Suprapubic skin (tissue), 4 donors: ENCODE measurements around the gene KCTD20. TPM values are rescaled to one million over a fixed set of nuclear protein-coding genes. Genes with fewer than 3 reads are reported as not detected.

Experiments
- DNase-seq, 2 donors: peaks; one replicate each; pipeline ENCODE4 v3.0.0-alpha.2; 2019; ENCODE audit warnings: low spot score in 2 of 2
- H3K27ac ChIP-seq: fragments of 200-600 bp; sonication (generic); one replicate; pipeline ENCODE4 v1.5.1; 2019
- H3K27me3 ChIP-seq: fragments of 200-600 bp; sonication (generic); one replicate; pipeline ENCODE4 v1.5.1; 2019
- H3K36me3 ChIP-seq: fragments of 200-600 bp; sonication (generic); one replicate; pipeline ENCODE4 v1.5.1; 2019
- H3K4me1 ChIP-seq: fragments of 200-600 bp; sonication (generic); one replicate; pipeline ENCODE4 v1.5.1; 2019
- H3K4me3 ChIP-seq: fragments of 200-600 bp; sonication (generic); one replicate; pipeline ENCODE4 v1.5.1; 2019; ENCODE audit warnings: mild to moderate bottlenecking
- H3K9me3 ChIP-seq: fragments of 200-600 bp; sonication (generic); one replicate; pipeline ENCODE4 v1.5.1; 2019
- CTCF ChIP-seq, 2 donors: fragments of 200-600 bp in 1 of 2; fragments of 450-650 bp in 1 of 2; sonication (generic) in 1 of 2; IDR thresholded peaks; one replicate each; pipeline ENCODE4 v1.5.1; 2016 to 2019; ENCODE audit warnings: antibody characterized with exemption in 2 of 2, mild to moderate bottlenecking in 1 of 2, moderate library complexity in 1 of 2
- EP300 ChIP-seq: sonication (generic); formaldehyde crosslinking; IDR thresholded peaks from one replicate; pipeline ENCODE4 v1.6.1; 2017; ENCODE audit warnings: antibody characterized with exemption
- POLR2A ChIP-seq, 2 donors: fragments of 450-650 bp; IDR thresholded peaks; one replicate each; pipeline ENCODE4 v1.6.1; 2017; ENCODE audit warnings: antibody characterized with exemption in 2 of 2, mild to moderate bottlenecking in 2 of 2, moderate library complexity in 2 of 2
- POLR2AphosphoS5 ChIP-seq, 3 donors: sonication (generic); formaldehyde crosslinking; IDR thresholded peaks; one replicate each; pipeline ENCODE4 v1.6.1; 2017; ENCODE audit warnings: antibody characterized with exemption in 3 of 3
- WGBS: methylation state at CpG from one replicate; pipeline ENCODE4 v1.1.5; 2018; 5-methylcytosine and 5-hydroxymethylcytosine counted together
- total RNA-seq, 4 donors: library from RNA; depleted of rRNA; stranded (reverse); fragments of >200 nt; gene quantifications; one replicate each; pipeline ENCODE4 v1.1.0, GENCODE V29; 2016

KCTD20 gene
- total RNA-seq, 4 donors from 2014 or later = 39.3 to 63.3 (median 56.9) TPM

GRCh38 chr6:36492092-36492491, 49.3 kb downstream of the KCTD20 start:
- no peaks in the 10 kb centered on the region for H3K9me3 ChIP-seq
- peaks cover 7% of the 10 kb centered on the region for H3K4me1 ChIP-seq
- no peak overlapping the region for H3K4me3 ChIP-seq
- peaks cover 59% of the 10 kb centered on the region for H3K36me3 ChIP-seq
- no peak overlapping the region for H3K27ac ChIP-seq
- DNase-seq = no peak
- 83% methylated on average over 4 of the region's 4 CpGs for WGBS
- no peak for TF ChIP-seq CTCF (IDR thresholded peaks at IDR 0.05)
- no peaks in the 10 kb centered on the region for H3K27me3 ChIP-seq

- no peaks in the 10 kb centered on the region for H3K9me3 ChIP-seq
- no peak overlapping the region for H3K4me3 ChIP-seq
- WGBS = 63% methylated on average over 1 of the region's 1 CpG
- peaks cover 59% of the 10 kb centered on the region for H3K36me3 ChIP-seq
- H3K4me1 ChIP-seq = peaks cover 7% of the 10 kb centered on the region
- H3K27ac ChIP-seq = no peak overlapping the region
- TF ChIP-seq CTCF (IDR thresholded peaks at IDR 0.05) (no peak), POLR2A (IDR thresholded peaks at IDR 0.05) (no peak), EP300 (no peak), POLR2AphosphoS5 (IDR thresholded peaks at IDR 0.05) (no peak)
- no peaks in the 10 kb centered on the region for H3K27me3 ChIP-seq
- DNase-seq = no peak
Measured at GRCh38 chr6:36492621-36493020, 49.8 kb downstream of the KCTD20 start.

GRCh38 chr6:36493319-36493718, 50.5 kb downstream of the KCTD20 start:
- Histone ChIP-seq H3K9me3 (no peaks in the 10 kb centered on the region), H3K4me3 (no peak overlapping the region), H3K27me3 (no peaks in the 10 kb centered on the region), H3K4me1 (peaks cover 7% of the 10 kb centered on the region), H3K27ac (no peak overlapping the region), H3K36me3 (peaks cover 59% of the 10 kb centered on the region)
- no peak for DNase-seq
- TF ChIP-seq POLR2A (IDR thresholded peaks at IDR 0.05) = no peak
- TF ChIP-seq POLR2AphosphoS5 (IDR thresholded peaks at IDR 0.05) = no peak
- TF ChIP-seq EP300 = no peak
- TF ChIP-seq CTCF (IDR thresholded peaks at IDR 0.05) = no peak
- WGBS = 85% methylated on average over 6 of the region's 6 CpGs

GRCh38 chr6:36493859-36494258, 51.1 kb downstream of the KCTD20 start:
- no peak for DNase-seq
- Histone ChIP-seq H3K9me3 (no peaks in the 10 kb centered on the region), H3K36me3 (peaks cover 60% of the 10 kb centered on the region), H3K4me3 (no peak overlapping the region), H3K27me3 (no peaks in the 10 kb centered on the region), H3K27ac (no peak overlapping the region), H3K4me1 (peaks cover 7% of the 10 kb centered on the region)
- 60% methylated on average over 2 of the region's 2 CpGs for WGBS
- TF ChIP-seq POLR2AphosphoS5 (IDR thresholded peaks at IDR 0.05) = no peak
- no peak for TF ChIP-seq POLR2A (IDR thresholded peaks at IDR 0.05)
- TF ChIP-seq EP300 = no peak
- no peak for TF ChIP-seq CTCF (IDR thresholded peaks at IDR 0.05)

GRCh38 chr6:36495086-36495485, 52.3 kb downstream of the KCTD20 start:
- no peak for TF ChIP-seq CTCF (IDR thresholded peaks at IDR 0.05)
- no peak for TF ChIP-seq EP300
- no peak for TF ChIP-seq POLR2AphosphoS5 (IDR thresholded peaks at IDR 0.05)
- no peak for TF ChIP-seq POLR2A (IDR thresholded peaks at IDR 0.05)
- no peak for DNase-seq
- Histone ChIP-seq H3K27ac (no peak overlapping the region), H3K36me3 (peaks cover 66% of the 10 kb centered on the region), H3K4me1 (peaks cover 7% of the 10 kb centered on the region), H3K27me3 (no peaks in the 10 kb centered on the region), H3K4me3 (no peak overlapping the region), H3K9me3 (no peaks in the 10 kb centered on the region)
- WGBS = 91% methylated on average over 5 of the region's 5 CpGs
